Measurements from ENCODE around the gene TMEM126A. TPM values are rescaled to one million over a fixed set of nuclear protein-coding genes. Genes with fewer than 3 reads are reported as not detected.

TMEM126A gene
- total and polyA plus RNA-seq, 2 of the 13 experiments (the other 11 are each of a cell fraction or from before 2014, with no cell fraction given): 59.5 to 66.9 TPM

DNA sequence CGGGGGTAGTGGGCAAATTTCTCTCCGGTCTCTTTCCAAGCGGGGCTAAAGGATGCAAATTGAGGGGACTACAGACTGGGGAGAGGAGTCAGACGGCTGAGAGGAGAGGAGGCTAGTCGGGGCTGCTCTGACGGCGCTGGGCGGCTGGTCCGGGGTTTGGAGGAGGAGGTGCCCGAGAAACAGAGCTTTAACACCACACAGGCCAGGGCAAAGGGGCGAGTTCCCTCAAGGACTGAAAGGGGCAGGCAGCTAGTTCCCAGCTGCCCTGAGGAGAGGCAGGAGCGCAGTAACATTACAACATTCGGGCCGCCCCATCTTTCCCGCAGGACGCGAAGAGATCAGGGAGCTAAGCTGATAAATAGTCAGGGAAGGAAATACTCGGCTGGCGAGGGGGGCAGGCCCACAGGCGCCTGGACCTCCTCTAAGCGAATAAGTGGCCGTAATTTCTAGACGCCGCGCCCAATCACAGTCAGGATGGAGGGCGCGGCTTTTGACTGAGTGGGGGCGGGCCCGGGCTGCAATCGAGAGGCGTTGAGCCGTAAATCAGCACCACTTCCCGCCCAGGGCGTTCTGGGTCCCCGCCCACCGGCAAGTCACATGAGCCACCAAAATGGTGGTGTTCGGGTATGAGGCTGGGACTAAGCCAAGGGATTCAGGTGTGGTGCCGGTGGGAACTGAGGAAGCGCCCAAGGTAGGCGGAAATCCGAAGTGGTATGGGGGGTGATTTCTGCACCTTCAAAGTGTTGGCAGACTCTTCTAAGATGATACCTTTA lies 19.6 kb upstream of the TMEM126A start, which contains the start of gene TMEM126B (continued):
- TF ChIP-seq, protein P1, sequence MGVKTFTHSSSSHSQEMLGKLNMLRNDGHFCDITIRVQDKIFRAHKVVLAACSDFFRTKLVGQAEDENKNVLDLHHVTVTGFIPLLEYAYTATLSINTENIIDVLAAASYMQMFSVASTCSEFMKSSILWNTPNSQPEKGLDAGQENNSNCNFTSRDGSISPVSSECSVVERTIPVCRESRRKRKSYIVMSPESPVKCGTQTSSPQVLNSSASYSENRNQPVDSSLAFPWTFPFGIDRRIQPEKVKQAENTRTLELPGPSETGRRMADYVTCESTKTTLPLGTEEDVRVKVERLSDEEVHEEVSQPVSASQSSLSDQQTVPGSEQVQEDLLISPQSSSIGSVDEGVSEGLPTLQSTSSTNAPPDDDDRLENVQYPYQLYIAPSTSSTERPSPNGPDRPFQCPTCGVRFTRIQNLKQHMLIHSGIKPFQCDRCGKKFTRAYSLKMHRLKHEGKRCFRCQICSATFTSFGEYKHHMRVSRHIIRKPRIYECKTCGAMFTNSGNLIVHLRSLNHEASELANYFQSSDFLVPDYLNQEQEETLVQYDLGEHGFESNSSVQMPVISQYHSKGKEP (CRISPR knock-in tag; IDR thresholded peaks at IDR 0.05): no peak
- no peak for TF ChIP-seq CBX2 (IDR thresholded peaks at IDR 0.05; ENCODE audit: low read depth, low read length)
- TF ChIP-seq CBX2 (CRISPR knock-in tag; IDR thresholded peaks at IDR 0.05; ENCODE audit: low read depth): no peak
- peak; percentile 92; the same call in 2 of the 3 replicates for TF ChIP-seq MXI1 (IDR thresholded peaks at IDR 0.05; ENCODE audit: borderline replicate concordance, low read depth, low read length)
- TF ChIP-seq ZNF569 (CRISPR knock-in tag; IDR thresholded peaks at IDR 0.05; ENCODE audit: borderline replicate concordance): no peak
- 0 out of 2 replicates have a peak, but pooled peaks have one; percentile 34 for TF ChIP-seq U2AF2 (IDR thresholded peaks at IDR 0.05; ENCODE audit: low read depth, low read length)
- no peak for TF ChIP-seq ZNF292 (CRISPR knock-in tag; IDR thresholded peaks at IDR 0.05; ENCODE audit: borderline replicate concordance, low read depth)
- TF ChIP-seq MAZ (IDR thresholded peaks at IDR 0.05; ENCODE audit: borderline replicate concordance, low read depth, low read length): peak; percentile 93; the same call in 1 of the 2 replicates
- peak; percentile 85 for TF ChIP-seq MAZ (CRISPR knock-in tag; IDR thresholded peaks at IDR 0.05; ENCODE audit: low read depth)
- TF ChIP-seq, protein P2, sequence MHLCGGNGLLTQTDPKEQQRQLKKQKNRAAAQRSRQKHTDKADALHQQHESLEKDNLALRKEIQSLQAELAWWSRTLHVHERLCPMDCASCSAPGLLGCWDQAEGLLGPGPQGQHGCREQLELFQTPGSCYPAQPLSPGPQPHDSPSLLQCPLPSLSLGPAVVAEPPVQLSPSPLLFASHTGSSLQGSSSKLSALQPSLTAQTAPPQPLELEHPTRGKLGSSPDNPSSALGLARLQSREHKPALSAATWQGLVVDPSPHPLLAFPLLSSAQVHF (CRISPR knock-in tag; IDR thresholded peaks at IDR 0.05): no peak
- TF ChIP-seq, protein P3, sequence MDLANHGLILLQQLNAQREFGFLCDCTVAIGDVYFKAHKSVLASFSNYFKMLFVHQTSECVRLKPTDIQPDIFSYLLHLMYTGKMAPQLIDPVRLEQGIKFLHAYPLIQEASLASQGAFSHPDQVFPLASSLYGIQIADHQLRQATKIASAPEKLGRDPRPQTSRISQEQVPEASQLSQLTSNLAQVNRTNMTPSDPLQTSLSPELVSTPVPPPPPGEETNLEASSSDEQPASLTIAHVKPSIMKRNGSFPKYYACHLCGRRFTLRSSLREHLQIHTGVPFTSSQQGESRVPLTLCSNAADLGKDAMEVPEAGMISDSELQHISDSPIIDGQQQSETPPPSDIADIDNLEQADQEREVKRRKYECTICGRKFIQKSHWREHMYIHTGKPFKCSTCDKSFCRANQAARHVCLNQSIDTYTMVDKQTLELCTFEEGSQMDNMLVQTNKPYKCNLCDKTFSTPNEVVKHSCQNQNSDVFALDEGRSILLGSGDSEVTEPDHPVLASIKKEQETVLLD (CRISPR knock-in tag; IDR thresholded peaks at IDR 0.05; ENCODE audit: low read depth): no peak
- no peak for TF ChIP-seq KLF6 (CRISPR knock-in tag; IDR thresholded peaks at IDR 0.05)
- no peak for TF ChIP-seq KLF11 (CRISPR knock-in tag; IDR thresholded peaks at IDR 0.05)
- no peak for TF ChIP-seq ZNF562 (CRISPR knock-in tag; IDR thresholded peaks at IDR 0.05; ENCODE audit: borderline replicate concordance)
- TF ChIP-seq, protein P4, sequence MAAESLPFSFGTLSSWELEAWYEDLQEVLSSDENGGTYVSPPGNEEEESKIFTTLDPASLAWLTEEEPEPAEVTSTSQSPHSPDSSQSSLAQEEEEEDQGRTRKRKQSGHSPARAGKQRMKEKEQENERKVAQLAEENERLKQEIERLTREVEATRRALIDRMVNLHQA (CRISPR knock-in tag; IDR thresholded peaks at IDR 0.05): no peak
- TF ChIP-seq ATM (IDR thresholded peaks at IDR 0.05; ENCODE audit: borderline replicate concordance): no peak
- TF ChIP-seq ZNF468 (CRISPR knock-in tag; IDR thresholded peaks at IDR 0.05): no peak
- TF ChIP-seq CC2D1A (CRISPR knock-in tag; IDR thresholded peaks at IDR 0.05): no peak
- no peak for TF ChIP-seq ZNF780A (CRISPR knock-in tag; IDR thresholded peaks at IDR 0.05)
- peak; percentile 84 for TF ChIP-seq ZNF124 (CRISPR knock-in tag; IDR thresholded peaks at IDR 0.05)
- TF ChIP-seq ETV5 (CRISPR knock-in tag; IDR thresholded peaks at IDR 0.05; ENCODE audit: borderline replicate concordance): no peak
- TF ChIP-seq ZNF615 (CRISPR knock-in tag; IDR thresholded peaks at IDR 0.05; ENCODE audit: borderline replicate concordance): no peak
- TF ChIP-seq ZNF274 (CRISPR knock-in tag; IDR thresholded peaks at IDR 0.05): peak; percentile 41; the same call in 1 of the 2 replicates
- TF ChIP-seq ZBTB20 (CRISPR knock-in tag; IDR thresholded peaks at IDR 0.05; ENCODE audit: borderline replicate concordance, low read depth): no peak
- no peak for TF ChIP-seq PHF5A (CRISPR knock-in tag; IDR thresholded peaks at IDR 0.05; ENCODE audit: low read depth, unreplicated experiment)
- TF ChIP-seq NFKBIZ (CRISPR knock-in tag; IDR thresholded peaks at IDR 0.05): 0 out of 2 replicates have a peak, but pooled peaks have one; percentile 51
- TF ChIP-seq ZNF382 (CRISPR knock-in tag; IDR thresholded peaks at IDR 0.05; ENCODE audit: borderline replicate concordance): no peak
- no peak for TF ChIP-seq ZNF607 (CRISPR knock-in tag; IDR thresholded peaks at IDR 0.05; ENCODE audit: borderline replicate concordance)

Data from HepG2 (cell line).